NT2/D1 (cell line): ENCODE results near the gene NKRF.

Experiments used
- DNase-seq: peaks from one replicate; pipeline ENCODE4 v3.0.0-alpha.2; 2011; ENCODE audit warnings: low read depth, low spot score
- H3K27me3 ChIP-seq: 2 replicates; pipeline ENCODE4 v1.6.0; 2011; ENCODE audit warnings: mild to moderate bottlenecking; ENCODE audit not compliant: insufficient read length, insufficient read depth
- H3K36me3 ChIP-seq: 2 replicates; pipeline ENCODE4 v1.6.1; 2011; ENCODE audit warnings: mild to moderate bottlenecking, low read length, mixed read lengths; ENCODE audit not compliant: insufficient read depth, insufficient read length
- H3K4me1 ChIP-seq: 2 replicates; pipeline ENCODE4 v1.5.1; 2011; ENCODE audit not compliant: insufficient read depth, insufficient read length
- H3K4me3 ChIP-seq: 2 replicates; pipeline ENCODE4 v1.5.1; 2011; ENCODE audit warnings: low read depth; ENCODE audit not compliant: insufficient read length
- H3K9ac ChIP-seq: 2 replicates; pipeline ENCODE4 v1.6.0; 2011; ENCODE audit warnings: low read depth; ENCODE audit not compliant: insufficient read length
- H3K9me3 ChIP-seq: 2 replicates; pipeline ENCODE4 v1.5.1; 2011; ENCODE audit warnings: mild to moderate bottlenecking, low read length; ENCODE audit not compliant: insufficient read depth
- SUZ12 ChIP-seq: IDR thresholded peaks from 2 replicates; pipeline ENCODE4 v1.6.1; 2011; ENCODE audit not compliant: insufficient read length, insufficient read depth; ENCODE audit errors: extremely low read depth
- YY1 ChIP-seq: IDR thresholded peaks from 2 replicates; pipeline ENCODE4 v1.6.1; 2011; ENCODE audit not compliant: insufficient read length, insufficient read depth
- ZNF274 ChIP-seq: IDR thresholded peaks from 2 replicates; pipeline ENCODE4 v1.6.1; 2011; ENCODE audit warnings: mild to moderate bottlenecking, low read depth, low read length

The NKRF gene

GRCh38 chrX:119574394-119575266 lies 31.6 kb downstream of the NKRF start, which contains the start of gene UBE2A:
UBE2A (plus strand) TSS chrX:119574563; CDS start chrX:119574712, 149 bp downstream.
- DNase-seq = peak; percentile 90
- TF ChIP-seq SUZ12 = no peak
- TF ChIP-seq ZNF274 = no peak
- TF ChIP-seq YY1 = no peak
- H3K4me1 ChIP-seq = peaks cover 2% of the 10 kb centered on the region
- no peaks in the 10 kb centered on the region for H3K9me3 ChIP-seq
- H3K4me3 ChIP-seq = peak within 1 kb of the TSS; percentile 67
- H3K36me3 ChIP-seq = peaks cover 30% of the 10 kb centered on the region
- peak within 1 kb of the TSS; percentile 86 for H3K9ac ChIP-seq
- H3K27me3 ChIP-seq = no peaks in the 10 kb centered on the region

- H3K9ac ChIP-seq = peak overlapping the region; percentile 61
- no peak for TF ChIP-seq YY1
- TF ChIP-seq ZNF274 = no peak
- no peak for TF ChIP-seq SUZ12
- H3K9me3 ChIP-seq = no peaks in the 10 kb centered on the region
- DNase-seq = no peak
- H3K4me3 ChIP-seq = peak overlapping the region; percentile 67
- H3K4me1 ChIP-seq = peaks cover 2% of the 10 kb centered on the region
- no peaks in the 10 kb centered on the region for H3K27me3 ChIP-seq
- peaks cover 30% of the 10 kb centered on the region for H3K36me3 ChIP-seq
Measured at GRCh38 chrX:119573840-119574393, 32.3 kb downstream of the NKRF start.

- Histone ChIP-seq H3K9me3 (no peaks in the 10 kb centered on the region), H3K9ac (peak overlapping the region; percentile 61), H3K4me3 (peak overlapping the region; percentile 67), H3K27me3 (no peaks in the 10 kb centered on the region), H3K36me3 (peaks cover 28% of the 10 kb centered on the region), H3K4me1 (peaks cover 2% of the 10 kb centered on the region)
- no peak for TF ChIP-seq SUZ12
- TF ChIP-seq ZNF274 = no peak
- no peak for TF ChIP-seq YY1
- no peak for DNase-seq
Measured at GRCh38 chrX:119573222-119573621, 33.0 kb downstream of the NKRF start.

- H3K27me3 ChIP-seq = no peaks in the 10 kb centered on the region
- peaks cover 2% of the 10 kb centered on the region for H3K36me3 ChIP-seq
- H3K4me1 ChIP-seq = peaks cover 2% of the 10 kb centered on the region
- H3K9me3 ChIP-seq = no peaks in the 10 kb centered on the region
- no peak for TF ChIP-seq YY1
- no peak for TF ChIP-seq SUZ12
- TF ChIP-seq ZNF274 = no peak
- no peak for DNase-seq
- no peak overlapping the region for H3K9ac ChIP-seq
- no peak overlapping the region for H3K4me3 ChIP-seq
Measured at GRCh38 chrX:119570351-119570835, 35.8 kb downstream of the NKRF start.

- H3K4me3 ChIP-seq = peak within 1 kb of the TSS; percentile 86
- H3K4me1 ChIP-seq = no peaks in the 10 kb centered on the region
- peak within 1 kb of the TSS; percentile 92 for H3K9ac ChIP-seq
- peak; percentile 89 for DNase-seq
- no peaks in the 10 kb centered on the region for H3K9me3 ChIP-seq
- peaks cover 19% of the 10 kb centered on the region for H3K36me3 ChIP-seq
- no peak for TF ChIP-seq SUZ12
- no peak for TF ChIP-seq YY1
- TF ChIP-seq ZNF274 = no peak
- H3K27me3 ChIP-seq = no peaks in the 10 kb centered on the region
Measured at GRCh38 chrX:119565107-119565663, 41.0 kb downstream of the NKRF start, which contains the start of gene STEEP1. STEEP1 (minus strand) TSS chrX:119565409; CDS start chrX:119565355, 54 bp downstream.

GRCh38 chrX:119552508-119552907 lies 53.7 kb downstream of the NKRF start:
- H3K9ac ChIP-seq = no peak overlapping the region
- no peaks in the 10 kb centered on the region for H3K9me3 ChIP-seq
- no peak for DNase-seq
- peaks cover 20% of the 10 kb centered on the region for H3K36me3 ChIP-seq
- TF ChIP-seq SUZ12 = no peak
- TF ChIP-seq ZNF274 = no peak
- TF ChIP-seq YY1 = no peak
- H3K4me1 ChIP-seq = no peaks in the 10 kb centered on the region
- H3K4me3 ChIP-seq = no peak overlapping the region
- H3K27me3 ChIP-seq = no peaks in the 10 kb centered on the region
